T follicular helper cell (primary cell): ENCODE data around the gene ARL6.

Experiments
- DNase-seq: peaks from one replicate; pipeline ENCODE4 v3.0.0-alpha.2; 2020; ENCODE audit warnings: low read depth
- total RNA-seq, 2 experiments: gene quantifications; one replicate each; lab custom pipeline; 2026; lab: John Stamatoyannopoulos, UW

The ARL6 gene, protein sequence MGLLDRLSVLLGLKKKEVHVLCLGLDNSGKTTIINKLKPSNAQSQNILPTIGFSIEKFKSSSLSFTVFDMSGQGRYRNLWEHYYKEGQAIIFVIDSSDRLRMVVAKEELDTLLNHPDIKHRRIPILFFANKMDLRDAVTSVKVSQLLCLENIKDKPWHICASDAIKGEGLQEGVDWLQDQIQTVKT
- total RNA-seq = 10.7 to 12.6 reads per million in 2 experiments

DNA sequence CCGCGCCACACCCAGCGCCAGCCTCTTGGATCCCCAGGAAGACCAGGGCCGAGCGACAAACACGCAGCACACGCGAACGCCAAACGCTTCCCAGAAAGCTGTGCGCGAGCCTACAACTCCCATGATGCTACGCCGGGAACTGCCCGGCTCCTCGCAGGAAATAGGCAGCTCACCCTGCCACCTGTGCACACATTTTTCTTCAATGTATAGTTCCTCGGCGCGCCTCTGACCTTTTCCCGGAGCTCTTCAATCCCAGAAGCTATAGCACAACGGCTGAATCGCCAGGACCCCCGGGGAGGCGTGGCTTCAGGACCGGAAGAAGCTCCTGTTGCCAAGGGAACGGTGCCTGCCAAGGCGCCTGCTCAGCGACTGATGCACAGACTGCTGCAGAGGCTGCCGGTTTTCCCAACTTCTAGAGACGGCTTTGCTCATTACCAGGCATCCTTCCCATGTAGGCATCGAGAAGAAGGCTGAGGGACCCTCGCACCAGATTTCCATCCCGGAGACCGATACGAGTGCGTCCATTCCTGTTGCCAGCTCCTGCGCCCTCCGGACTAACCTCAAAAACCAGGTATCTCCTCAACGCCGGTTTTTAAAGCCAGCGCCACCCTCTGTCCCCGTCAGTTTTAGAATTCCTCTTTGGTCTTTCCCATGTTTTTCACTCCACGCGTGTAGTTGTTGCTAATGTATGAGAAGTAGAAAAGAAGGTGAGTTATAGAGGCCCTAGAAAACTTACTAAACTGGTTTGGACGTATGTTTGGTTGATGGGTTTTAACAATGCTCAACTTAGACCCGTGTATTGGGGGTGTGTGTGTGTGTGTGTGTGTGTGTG lies at the start of gene ARL6:
Gene ARL6, plus strand, starts transcription at position 352 of the 832 bp plus-strand sequence. CDS start 3,350 bp downstream, outside the sequence.
- peak; percentile 52 for DNase-seq

GRCh38 chr3:97719156-97719821 lies 45.3 kb upstream of the ARL6 start:
- DNase-seq = peak; percentile 44

DNA sequence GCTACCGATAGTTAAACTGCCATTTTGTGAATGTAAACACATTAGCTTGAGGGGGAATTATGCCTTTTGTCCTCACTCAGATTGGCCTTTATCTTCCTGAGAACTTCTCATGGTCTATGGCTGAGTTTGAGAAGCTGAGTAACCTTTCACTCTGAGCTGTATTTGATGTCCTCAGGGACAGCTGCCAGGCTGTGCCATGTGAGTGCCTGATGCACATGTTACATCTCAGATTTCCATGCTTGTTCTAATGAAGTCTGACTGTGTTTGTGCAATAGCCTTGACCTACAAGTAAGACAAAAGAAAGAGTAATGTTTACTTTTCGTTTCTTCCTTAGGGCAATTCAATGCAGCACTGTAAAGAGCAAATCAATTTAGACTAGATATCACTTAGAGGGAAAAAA lies 44.1 kb upstream of the ARL6 start:
- DNase-seq = no peak

DNA sequence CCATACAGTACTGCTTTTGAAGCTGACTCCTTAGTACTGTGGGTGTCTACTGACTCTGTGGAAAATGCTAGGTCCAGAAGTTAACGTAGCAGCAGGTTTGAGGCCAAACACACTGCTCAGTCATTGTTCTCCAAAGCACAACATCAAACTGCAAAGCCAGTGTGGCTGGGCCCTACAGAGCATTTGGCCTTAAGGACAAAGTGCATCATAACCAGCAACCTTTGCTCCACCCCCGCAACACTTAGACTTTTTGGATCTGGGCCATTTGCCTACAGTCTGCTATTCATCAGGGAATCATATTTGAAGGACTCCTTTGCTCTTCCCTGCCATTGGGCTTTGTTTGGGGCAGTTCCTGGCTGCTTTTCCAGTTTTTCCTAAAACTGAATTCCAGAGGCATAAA lies 43.1 kb upstream of the ARL6 start:
- DNase-seq = no peak

DNA sequence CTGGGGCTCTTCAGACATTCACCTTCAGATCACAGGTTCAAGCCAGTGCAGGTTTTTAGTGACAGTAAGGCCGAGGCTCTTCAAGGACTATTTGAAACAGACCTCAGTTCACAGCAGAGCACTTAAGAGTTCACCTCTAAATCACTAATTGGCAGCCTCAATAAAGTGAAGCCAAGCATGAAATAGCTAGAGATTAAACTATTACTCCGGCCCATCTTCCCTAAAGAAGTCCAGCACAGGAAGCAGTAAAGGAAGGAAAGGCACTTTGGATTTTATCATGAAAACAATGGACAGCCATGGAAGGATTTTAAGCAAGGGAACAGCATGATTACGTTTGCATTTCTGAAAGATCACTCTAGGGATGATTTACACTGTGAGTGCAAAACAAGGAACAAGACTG lies 27.6 kb upstream of the ARL6 start:
- DNase-seq = no peak

GRCh38 chr3:97738761-97739160 lies 25.8 kb upstream of the ARL6 start:
- DNase-seq = no peak

DNA sequence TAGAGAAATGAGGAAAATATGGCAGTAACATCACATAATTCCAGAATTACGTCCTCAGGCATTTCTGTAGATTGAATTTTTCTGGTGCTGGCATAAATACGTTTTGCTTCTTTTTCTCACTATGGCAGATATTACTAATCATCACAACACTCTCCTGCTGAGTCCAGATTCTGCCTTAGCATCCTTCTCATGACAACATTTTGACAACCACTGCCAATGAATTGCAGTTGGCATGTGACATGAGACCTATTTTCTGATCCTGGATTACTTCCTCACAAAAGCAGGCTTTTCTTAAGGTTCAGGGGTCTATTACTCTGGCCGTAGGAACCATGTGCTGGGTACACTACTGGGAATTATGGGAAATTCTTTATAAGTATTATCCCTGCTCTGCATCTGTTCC lies 22.5 kb upstream of the ARL6 start:
- no peak for DNase-seq

DNA sequence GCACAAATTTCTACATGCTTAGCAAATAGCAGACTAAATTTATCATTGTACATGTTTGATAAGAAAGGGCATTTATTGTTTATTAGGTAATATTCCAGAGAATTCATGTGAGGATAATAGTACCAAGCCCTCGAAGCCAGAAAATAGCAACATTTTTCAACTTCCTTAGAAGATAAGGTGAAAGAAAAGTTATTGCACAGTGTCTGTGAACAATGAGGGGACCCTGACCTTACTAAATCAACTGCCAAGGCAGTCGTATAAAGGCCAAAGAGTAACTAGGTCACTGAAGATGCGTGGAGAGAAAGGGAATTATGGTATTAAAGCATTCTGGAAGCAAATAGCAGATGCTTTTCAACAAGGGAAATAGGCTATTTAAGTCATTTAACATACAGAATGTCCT lies 20.3 kb upstream of the ARL6 start:
- no peak for DNase-seq

- no peak for DNase-seq
These were observed 762 bp upstream of the ARL6 start for GRCh38 chr3:97763586-97764406.

DNA sequence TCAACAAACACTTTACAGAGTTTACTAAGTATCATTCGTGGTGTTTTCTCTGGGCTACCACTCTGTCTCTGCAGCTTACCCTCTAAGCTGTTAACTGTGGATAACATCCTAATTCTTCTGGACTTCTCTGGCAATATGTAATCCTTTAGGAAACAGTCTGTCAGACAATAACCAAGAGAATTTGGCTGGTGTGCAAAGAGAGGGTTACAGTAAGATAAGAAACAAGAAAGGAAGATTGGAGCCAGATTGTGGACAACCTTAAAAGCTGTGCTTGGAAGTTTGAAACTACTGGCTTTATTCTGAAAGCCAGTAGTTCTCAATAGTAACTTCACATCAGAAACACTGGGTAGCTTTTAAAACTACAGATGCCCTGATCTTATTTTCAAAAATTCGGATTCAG lies 778 bp downstream of the ARL6 start:
- no peak for DNase-seq

- no peak for DNase-seq
These were observed 8.4 kb downstream of the ARL6 start for GRCh38 chr3:97772926-97773325.

GRCh38 chr3:97778152-97778551 lies 13.6 kb downstream of the ARL6 start:
- DNase-seq = no peak

DNA sequence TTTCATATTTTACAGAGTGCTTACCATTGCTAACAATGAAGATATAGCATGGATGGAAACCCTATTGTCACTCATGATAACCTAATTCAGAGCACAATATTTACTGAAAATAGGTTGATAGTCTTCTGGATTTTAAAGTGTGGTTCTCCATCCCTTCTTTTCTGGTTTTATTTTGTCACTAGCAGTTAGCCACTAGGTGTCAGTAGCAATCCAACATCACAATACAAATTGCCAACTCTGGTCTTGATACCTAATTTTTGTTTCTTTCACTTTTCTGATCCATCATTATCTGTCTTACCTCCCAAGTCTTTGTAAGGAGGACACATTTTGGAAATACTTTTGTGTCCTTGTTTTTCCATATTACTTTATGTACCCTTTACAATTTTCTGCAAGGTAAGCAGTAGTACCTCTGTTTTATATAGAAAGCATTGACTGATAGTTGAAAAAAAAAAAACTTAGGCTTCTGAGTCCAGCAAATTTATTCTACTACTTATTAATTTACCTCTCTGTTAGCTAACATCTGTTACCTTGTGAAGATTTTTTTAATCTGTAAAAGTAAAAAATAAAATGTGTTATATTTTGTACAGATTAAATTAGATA lies 29.0 kb downstream of the ARL6 start:
- no peak for DNase-seq

DNA sequence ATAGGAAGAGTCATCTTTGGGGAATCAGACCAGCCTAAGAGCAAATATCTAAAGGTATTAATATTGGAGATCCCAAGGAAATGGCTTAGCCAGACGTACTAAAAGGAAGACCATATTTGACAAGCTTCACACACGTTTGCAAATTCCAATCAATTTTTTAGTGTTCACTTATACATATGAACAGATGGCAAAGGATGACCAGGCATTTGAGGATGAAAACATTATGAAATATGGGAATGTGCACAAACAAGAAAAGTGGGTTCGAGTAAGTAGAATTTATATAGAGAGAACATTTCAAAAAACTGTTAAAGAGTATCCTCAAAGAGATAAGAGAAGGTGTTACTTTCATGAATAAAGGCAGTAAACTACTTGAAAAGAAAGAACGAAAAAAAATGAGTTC lies 31.4 kb downstream of the ARL6 start:
- DNase-seq = no peak

GRCh38 chr3:97804471-97804870 lies 39.9 kb downstream of the ARL6 start:
- DNase-seq = no peak

DNA sequence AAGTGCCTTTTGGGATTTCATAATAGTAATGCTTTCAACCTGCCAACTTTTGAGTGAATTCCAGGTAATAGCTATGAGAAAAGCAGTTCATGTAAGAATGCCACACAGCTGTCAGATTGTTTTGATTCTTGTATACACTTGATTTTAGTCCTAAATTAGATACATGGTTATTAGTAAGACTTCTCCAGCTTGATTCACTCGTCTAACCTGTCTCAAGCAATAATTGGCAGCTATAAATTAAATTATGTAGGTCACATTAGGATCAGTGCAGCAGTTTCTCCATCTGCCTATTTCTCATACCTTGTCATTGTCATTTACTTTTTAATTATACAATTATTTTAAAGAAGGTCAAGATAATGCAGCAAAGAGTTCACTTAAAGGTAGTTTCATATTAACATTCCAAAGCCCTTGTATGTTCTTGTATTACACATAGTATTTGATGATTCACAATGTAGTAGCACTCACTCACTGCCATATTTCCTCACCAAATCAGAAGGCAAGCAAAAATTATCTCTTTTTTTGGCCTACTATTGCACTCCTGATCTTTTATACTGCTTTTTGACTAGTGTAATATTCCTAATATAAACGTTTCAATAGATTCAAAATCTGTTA lies 46.3 kb downstream of the ARL6 start:
- DNase-seq = no peak

DNA sequence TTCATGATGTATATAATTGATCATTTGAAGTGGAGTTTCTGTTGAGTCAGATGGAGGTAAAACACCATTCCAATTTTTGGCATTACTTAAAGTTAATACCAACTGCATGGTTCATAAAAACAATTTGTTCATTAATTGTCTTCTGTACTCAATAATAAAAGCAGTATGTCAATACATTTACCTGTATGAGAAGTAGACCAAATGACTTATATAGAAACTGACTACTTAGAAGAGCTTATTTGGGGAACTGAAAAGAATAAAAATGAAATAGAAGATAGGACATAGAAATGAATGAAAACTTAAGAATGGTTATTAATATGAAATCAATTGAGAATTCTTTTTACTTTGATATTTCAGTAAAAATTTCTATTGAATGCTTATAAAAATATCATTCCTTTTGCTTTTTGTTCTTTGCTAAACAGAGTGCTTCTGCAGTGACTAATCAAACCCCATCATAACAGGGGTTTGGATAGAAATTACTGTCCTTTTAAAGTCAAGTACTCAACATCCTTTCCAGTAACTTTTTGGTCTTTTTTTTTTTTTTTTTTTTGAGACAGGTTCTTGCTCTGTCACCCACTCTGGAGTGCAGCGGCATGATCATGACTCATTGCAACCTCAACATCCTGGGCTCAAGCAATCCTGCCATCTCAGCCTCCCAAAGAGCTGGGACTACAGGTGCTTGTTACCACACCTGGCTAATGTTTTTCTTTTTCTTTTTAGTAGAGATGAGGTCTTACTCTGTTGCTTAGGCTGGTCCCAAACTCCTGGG lies 50.8 kb downstream of the ARL6 start:
- DNase-seq = peak; percentile 9

DNA sequence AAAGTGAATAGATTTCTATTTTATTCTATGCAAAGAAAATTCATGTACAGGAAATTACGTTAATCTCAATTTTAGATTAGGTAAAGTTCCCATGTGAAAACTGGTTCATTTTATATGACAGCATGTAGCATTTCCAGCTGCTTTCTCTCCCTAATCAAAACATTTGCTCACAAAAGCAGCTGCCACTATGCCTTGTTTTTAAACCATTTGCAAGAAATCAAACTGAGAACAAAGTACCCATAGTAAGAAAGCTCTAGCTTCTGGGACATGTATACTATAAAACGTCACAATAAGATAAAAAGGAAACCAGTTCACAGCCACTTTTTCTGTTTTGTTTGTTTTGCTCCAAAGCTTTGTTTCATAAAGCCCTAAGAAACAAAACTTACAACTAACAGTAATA lies 52.3 kb downstream of the ARL6 start:
- DNase-seq = no peak

DNA sequence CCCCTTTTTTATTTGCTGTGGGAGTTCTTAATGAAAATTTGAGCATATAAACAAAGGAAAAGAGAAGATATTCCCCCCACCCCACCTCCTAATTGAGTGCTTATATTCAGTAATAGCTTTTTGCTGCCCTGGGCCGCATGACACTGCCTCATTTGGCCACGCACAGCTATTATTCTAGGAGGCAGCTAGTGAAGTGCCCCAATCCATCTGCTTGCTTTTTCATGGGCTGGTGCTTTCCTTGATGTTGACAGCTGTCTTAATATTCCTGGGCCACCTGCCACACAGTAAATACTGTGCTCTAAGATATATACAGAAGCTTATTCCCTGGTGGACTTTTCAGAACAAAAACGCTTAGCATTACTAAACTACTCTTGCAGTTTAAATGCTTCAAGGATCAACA lies 53.4 kb downstream of the ARL6 start:
- no peak for DNase-seq

DNA sequence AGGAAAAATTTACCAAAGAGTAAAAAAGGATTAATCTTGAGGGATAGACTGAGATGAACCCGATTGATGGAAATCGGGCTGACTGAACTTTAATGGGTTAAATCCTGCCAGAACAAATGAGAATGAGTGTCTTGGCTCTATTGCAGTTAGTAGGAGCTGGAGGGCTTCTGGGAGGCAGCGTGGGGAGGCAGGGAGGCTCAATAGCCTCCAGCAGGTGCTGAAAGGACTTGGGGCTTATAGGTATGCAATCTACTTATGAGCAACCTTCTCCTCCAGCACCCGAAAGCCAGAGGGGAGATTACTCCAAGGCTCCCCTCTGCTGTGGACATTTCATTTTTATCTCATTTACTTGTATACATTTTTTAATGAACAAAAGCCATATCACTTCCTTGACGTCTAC lies 56.2 kb downstream of the ARL6 start:
- no peak for DNase-seq
